Trophoblast cell (in vitro differentiated cells and primary cell): ENCODE data around the gene CDH18.

Source experiments
- DNase-seq, 2 donors: peaks; one replicate each; pipeline ENCODE4 v3.0.0-alpha.2; 2016
- H2AFZ ChIP-seq: 2 replicates; pipeline ENCODE4 v1.6.1; 2013; ENCODE audit warnings: low read length, moderate library complexity, mild to moderate bottlenecking; ENCODE audit not compliant: insufficient read depth, poor library complexity
- H2AK5ac ChIP-seq: 2 replicates; pipeline ENCODE4 v1.6.1; 2013; ENCODE audit warnings: mild to moderate bottlenecking, low read length
- H2BK120ac ChIP-seq: 2 replicates; pipeline ENCODE4 v1.6.1; 2013; ENCODE audit warnings: low read length, mild to moderate bottlenecking, moderate library complexity; ENCODE audit not compliant: insufficient read depth, poor library complexity
- H2BK12ac ChIP-seq: 2 replicates; pipeline ENCODE4 v1.6.1; 2013; ENCODE audit warnings: mild to moderate bottlenecking, low read length, moderate library complexity
- H2BK5ac ChIP-seq: 2 replicates; pipeline ENCODE4 v1.6.1; 2013; ENCODE audit warnings: low read length, low read depth, moderate library complexity, mild to moderate bottlenecking; ENCODE audit not compliant: poor library complexity
- H3K14ac ChIP-seq: 2 replicates; pipeline ENCODE4 v1.6.1; 2013; ENCODE audit warnings: mild to moderate bottlenecking, low read length
- H3K18ac ChIP-seq: 2 replicates; pipeline ENCODE4 v1.6.1; 2013; ENCODE audit warnings: mild to moderate bottlenecking, low read length
- H3K23ac ChIP-seq: 2 replicates; pipeline ENCODE4 v1.6.1; 2013; ENCODE audit warnings: low read length
- H3K27ac ChIP-seq: 2 replicates; pipeline ENCODE4 v1.5.1; 2013; ENCODE audit warnings: low read depth, mild to moderate bottlenecking, inconsistent platforms, low read length, moderate library complexity
- H3K27me3 ChIP-seq: 2 replicates; pipeline ENCODE4 v1.6.1; 2013; ENCODE audit warnings: inconsistent platforms, mild to moderate bottlenecking, low read length, moderate library complexity; ENCODE audit not compliant: insufficient read depth
- H3K36me3 ChIP-seq, 2 experiments: 1 replicate in 1 of 2; 2 replicates in 1 of 2; pipeline ENCODE4 v1.6.1; 2013; ENCODE audit warnings: low read length in 2 of 2, mild to moderate bottlenecking in 2 of 2, moderate library complexity in 1 of 2; ENCODE audit not compliant: insufficient read depth in 2 of 2, control insufficient read depth in 1 of 2
- H3K4ac ChIP-seq: 2 replicates; pipeline ENCODE4 v1.6.1; 2013; ENCODE audit warnings: low read depth, mild to moderate bottlenecking, low read length, moderate library complexity
- H3K4me1 ChIP-seq, 2 experiments: 1 replicate in 1 of 2; 2 replicates in 1 of 2; pipeline ENCODE4 v1.6.1; 2013; ENCODE audit warnings: low read length in 2 of 2, mild to moderate bottlenecking in 2 of 2, moderate library complexity in 1 of 2; ENCODE audit not compliant: insufficient read depth in 2 of 2, control insufficient read depth in 1 of 2
- H3K4me2 ChIP-seq: 2 replicates; pipeline ENCODE4 v1.6.1; 2013; ENCODE audit warnings: inconsistent platforms, mild to moderate bottlenecking, low read length, moderate library complexity
- H3K4me3 ChIP-seq: 2 replicates; pipeline ENCODE4 v1.5.1; 2013; ENCODE audit warnings: mild to moderate bottlenecking, low read depth, low read length, inconsistent platforms
- H3K79me1 ChIP-seq: one replicate; pipeline ENCODE4 v1.6.1; 2013; ENCODE audit warnings: low read length
- H3K79me2 ChIP-seq: 2 replicates; pipeline ENCODE4 v1.6.1; 2013; ENCODE audit warnings: low read length, mild to moderate bottlenecking; ENCODE audit not compliant: control insufficient read depth, insufficient read depth, poor library complexity
- H3K9ac ChIP-seq: 2 replicates; pipeline ENCODE4 v1.6.1; 2013; ENCODE audit warnings: mild to moderate bottlenecking, low read length
- H3K9me3 ChIP-seq: 2 replicates; pipeline ENCODE4 v1.6.1; 2013; ENCODE audit warnings: low read depth, mild to moderate bottlenecking, control low read depth, inconsistent platforms, low read length; ENCODE audit not compliant: insufficient read depth
- H4K12ac ChIP-seq: 2 replicates; pipeline ENCODE4 v1.6.1; 2013; ENCODE audit warnings: low read depth, mild to moderate bottlenecking, low read length, moderate library complexity
- H4K8ac ChIP-seq: 2 replicates; pipeline ENCODE4 v1.6.1; 2013; ENCODE audit warnings: low read depth, mild to moderate bottlenecking, low read length, moderate library complexity
- H4K91ac ChIP-seq: one replicate; pipeline ENCODE4 v1.6.1; 2013; ENCODE audit warnings: low read depth, mild to moderate bottlenecking, low read length, moderate library complexity
- WGBS: extraction: QIAGEN DNeasy Blood & Tissue Kit; methylation state at CpG from one replicate; pipeline ENCODE4 v1.1.7; 2013; ENCODE audit warnings: missing lambda C conversion rate; ENCODE audit not compliant: insufficient read length, insufficient coverage; ENCODE audit errors: extremely low coverage; 5-methylcytosine and 5-hydroxymethylcytosine counted together

Gene CDH18

DNA sequence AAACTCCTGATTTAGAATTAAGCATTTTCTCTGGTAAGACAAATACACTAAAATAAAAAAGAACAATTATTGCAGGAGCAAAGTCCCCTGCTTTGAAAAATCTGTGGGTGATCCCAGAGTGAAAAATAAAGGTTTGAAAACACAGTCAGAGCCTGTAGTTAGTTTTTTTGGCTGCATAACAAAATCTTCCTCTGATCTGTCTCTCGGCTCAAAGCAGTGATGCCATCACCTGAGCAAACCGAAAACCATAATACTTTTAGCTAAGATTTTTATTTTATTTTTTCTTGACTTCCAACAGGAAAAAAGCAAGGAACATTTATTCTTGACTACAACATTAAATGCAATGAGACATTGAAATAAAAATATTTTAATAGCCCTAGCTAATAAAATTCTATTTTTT is 1.2 kb downstream of the CDH18 start:
- Histone ChIP-seq H2AK5ac (no peak overlapping the region), H3K23ac (no peak overlapping the region), H3K14ac (no peak overlapping the region), H4K8ac (no peak overlapping the region), H2BK12ac (no peak overlapping the region), H2BK120ac (no peak overlapping the region), H3K4me2 (no peak overlapping the region), H3K9me3 (no peaks in the 10 kb centered on the region), H3K4me3 (no peak overlapping the region), H4K91ac (no peak overlapping the region), H3K4me1 (no peaks in the 10 kb centered on the region), H3K18ac (no peak overlapping the region), H3K79me2 (no peaks in the 10 kb centered on the region), H2BK5ac (no peak overlapping the region), H3K9ac (no peak overlapping the region), H3K36me3 (no peaks in the 10 kb centered on the region), H3K79me1 (no peaks in the 10 kb centered on the region), H3K4ac (no peak overlapping the region), H2AFZ (no peak overlapping the region), H3K27ac (no peak overlapping the region), H4K12ac (no peak overlapping the region), H3K27me3 (no peaks in the 10 kb centered on the region)
- DNase-seq: no peak
- no CpG with 5 or more reads among the region's 2 CpGs for WGBS

DNA sequence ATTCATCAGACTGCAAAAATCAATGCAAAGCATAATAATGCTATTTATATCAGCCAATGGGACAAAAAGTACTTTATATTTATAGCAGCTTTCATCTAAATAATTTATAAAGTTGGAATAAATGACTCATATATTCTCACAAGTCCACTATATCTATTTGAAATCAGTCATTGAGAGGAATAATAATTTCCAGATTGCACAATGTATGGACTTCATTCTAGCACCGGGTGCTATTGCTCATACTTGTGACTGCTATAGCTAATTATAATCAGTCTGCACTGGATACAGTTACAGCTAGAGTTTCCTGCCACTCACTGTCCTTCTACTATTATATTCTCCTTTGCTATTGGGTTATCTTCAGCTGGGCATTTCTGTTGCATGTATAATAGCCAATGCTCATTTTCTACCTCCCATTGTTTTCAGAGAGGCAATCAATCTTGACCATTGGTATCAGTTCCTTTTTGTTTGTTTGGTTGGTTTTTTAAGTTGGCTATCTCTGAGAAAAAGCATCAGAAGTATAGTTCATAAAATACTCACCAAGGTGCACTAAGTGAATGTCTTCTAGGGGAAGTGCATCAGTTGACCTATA is 1.9 kb downstream of the CDH18 start:
- no CpG with 5 or more reads among the region's 1 CpG for WGBS
- Histone ChIP-seq H3K4ac (no peak overlapping the region), H2BK120ac (no peak overlapping the region), H3K36me3 (no peaks in the 10 kb centered on the region), H3K27ac (no peak overlapping the region), H3K79me1 (no peaks in the 10 kb centered on the region), H2AFZ (no peak overlapping the region), H4K12ac (no peak overlapping the region), H2AK5ac (no peak overlapping the region), H2BK5ac (no peak overlapping the region), H3K4me1 (no peaks in the 10 kb centered on the region), H3K4me2 (no peak overlapping the region), H3K23ac (no peak overlapping the region), H3K79me2 (no peaks in the 10 kb centered on the region), H3K9ac (no peak overlapping the region), H4K91ac (no peak overlapping the region), H3K4me3 (no peak overlapping the region), H3K9me3 (no peaks in the 10 kb centered on the region), H4K8ac (no peak overlapping the region), H3K14ac (no peak overlapping the region), H2BK12ac (no peak overlapping the region), H3K18ac (no peak overlapping the region), H3K27me3 (no peaks in the 10 kb centered on the region)
- no peak for DNase-seq

DNA sequence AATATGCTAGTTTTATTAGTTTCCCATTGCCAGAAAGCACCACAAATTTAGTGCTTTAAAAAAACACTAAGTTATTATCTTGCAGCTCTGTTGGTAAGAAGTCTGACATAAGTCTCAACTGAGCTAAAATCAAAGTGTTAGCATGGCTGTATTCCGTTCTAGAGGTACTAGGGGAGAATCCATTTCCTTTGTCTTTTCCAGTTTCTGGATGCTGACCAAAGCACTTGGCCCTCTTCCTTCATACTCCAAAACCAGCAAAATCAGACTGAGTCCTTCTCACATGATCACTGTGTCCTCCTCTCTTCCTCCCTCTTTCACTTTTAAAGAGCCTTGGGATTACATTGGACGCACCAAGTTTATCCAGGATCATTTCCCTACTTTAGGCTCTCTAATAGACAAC is 9.5 kb downstream of the CDH18 start:
- Histone ChIP-seq H3K18ac (no peak overlapping the region), H4K8ac (no peak overlapping the region), H3K79me1 (no peaks in the 10 kb centered on the region), H3K27ac (no peak overlapping the region), H3K14ac (no peak overlapping the region), H2BK120ac (no peak overlapping the region), H3K9ac (no peak overlapping the region), H3K4me3 (no peak overlapping the region), H3K4me2 (no peak overlapping the region), H2AK5ac (no peak overlapping the region), H2BK5ac (no peak overlapping the region), H3K36me3 (no peaks in the 10 kb centered on the region), H3K27me3 (no peaks in the 10 kb centered on the region), H3K9me3 (no peaks in the 10 kb centered on the region), H2BK12ac (no peak overlapping the region), H3K4ac (no peak overlapping the region), H4K91ac (no peak overlapping the region), H3K23ac (no peak overlapping the region), H3K4me1 (no peaks in the 10 kb centered on the region), H3K79me2 (no peaks in the 10 kb centered on the region), H2AFZ (no peak overlapping the region), H4K12ac (no peak overlapping the region)
- no CpG with 5 or more reads among the region's 2 CpGs for WGBS
- DNase-seq: no peak

DNA sequence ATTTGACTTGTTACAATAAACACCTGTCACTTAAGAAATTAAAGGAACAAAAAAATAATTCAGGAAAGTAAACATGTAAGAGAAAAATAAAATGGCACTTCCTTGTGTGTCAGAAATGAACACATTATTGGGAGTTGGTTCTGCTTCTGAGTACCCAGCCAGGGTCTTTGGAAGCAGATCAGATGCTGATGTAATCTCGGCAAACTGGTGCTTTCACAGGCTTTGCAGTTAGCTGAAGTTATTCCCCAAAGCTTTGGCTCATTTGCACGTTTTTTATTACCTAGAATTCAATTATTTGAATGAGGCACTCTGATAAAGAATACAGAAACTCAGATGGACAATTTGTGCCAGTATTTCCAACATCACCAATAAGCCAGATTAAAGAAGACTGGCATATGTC is 10.9 kb downstream of the CDH18 start:
- no peak overlapping the region for H3K9ac ChIP-seq
- WGBS: no CpG with 5 or more reads among the region's 2 CpGs
- H3K9me3 ChIP-seq: no peaks in the 10 kb centered on the region
- no peaks in the 10 kb centered on the region for H3K27me3 ChIP-seq
- H3K79me1 ChIP-seq: no peaks in the 10 kb centered on the region
- no peak overlapping the region for H3K27ac ChIP-seq
- no peaks in the 10 kb centered on the region for H3K36me3 ChIP-seq
- H3K4me3 ChIP-seq: no peak overlapping the region
- H2BK120ac ChIP-seq: no peak overlapping the region
- H3K4me1 ChIP-seq: no peaks in the 10 kb centered on the region
- H3K79me2 ChIP-seq: no peaks in the 10 kb centered on the region
- H3K23ac ChIP-seq: no peak overlapping the region
- no peak for DNase-seq
- H2AK5ac ChIP-seq: no peak overlapping the region
- no peak overlapping the region for H3K4ac ChIP-seq
- H2AFZ ChIP-seq: no peak overlapping the region
- H2BK5ac ChIP-seq: no peak overlapping the region
- H3K14ac ChIP-seq: no peak overlapping the region
- H4K91ac ChIP-seq: no peak overlapping the region
- no peak overlapping the region for H4K12ac ChIP-seq
- no peak overlapping the region for H3K18ac ChIP-seq
- no peak overlapping the region for H2BK12ac ChIP-seq
- H4K8ac ChIP-seq: no peak overlapping the region
- no peak overlapping the region for H3K4me2 ChIP-seq
